CD4-positive, alpha-beta T cell treated with Interleukin-4 for 4 hours (primary cell): Measurements from ENCODE around the gene CPT1B.
"Not testable (repeated sequence)": the region's sequence is repeated elsewhere in the genome, so short reads cannot be mapped to it uniquely, and the experiment has no call there.

Source experiments
- DNase-seq: peaks from one replicate; pipeline ENCODE4 v3.0.0-alpha.2; 2020

CPT1B gene

GRCh38 chr22:50608996-50609395 is 30.8 kb upstream of the CPT1B start:
- no peak for DNase-seq

- DNase-seq = not testable (repeated sequence)
Observed at GRCh38 chr22:50608058-50608840, 30.0 kb upstream of the CPT1B start.

GRCh38 chr22:50607659-50608020 is 29.4 kb upstream of the CPT1B start:
- DNase-seq = no peak

- DNase-seq = no peak
Observed at GRCh38 chr22:50606946-50607658, 28.9 kb upstream of the CPT1B start.

DNA sequence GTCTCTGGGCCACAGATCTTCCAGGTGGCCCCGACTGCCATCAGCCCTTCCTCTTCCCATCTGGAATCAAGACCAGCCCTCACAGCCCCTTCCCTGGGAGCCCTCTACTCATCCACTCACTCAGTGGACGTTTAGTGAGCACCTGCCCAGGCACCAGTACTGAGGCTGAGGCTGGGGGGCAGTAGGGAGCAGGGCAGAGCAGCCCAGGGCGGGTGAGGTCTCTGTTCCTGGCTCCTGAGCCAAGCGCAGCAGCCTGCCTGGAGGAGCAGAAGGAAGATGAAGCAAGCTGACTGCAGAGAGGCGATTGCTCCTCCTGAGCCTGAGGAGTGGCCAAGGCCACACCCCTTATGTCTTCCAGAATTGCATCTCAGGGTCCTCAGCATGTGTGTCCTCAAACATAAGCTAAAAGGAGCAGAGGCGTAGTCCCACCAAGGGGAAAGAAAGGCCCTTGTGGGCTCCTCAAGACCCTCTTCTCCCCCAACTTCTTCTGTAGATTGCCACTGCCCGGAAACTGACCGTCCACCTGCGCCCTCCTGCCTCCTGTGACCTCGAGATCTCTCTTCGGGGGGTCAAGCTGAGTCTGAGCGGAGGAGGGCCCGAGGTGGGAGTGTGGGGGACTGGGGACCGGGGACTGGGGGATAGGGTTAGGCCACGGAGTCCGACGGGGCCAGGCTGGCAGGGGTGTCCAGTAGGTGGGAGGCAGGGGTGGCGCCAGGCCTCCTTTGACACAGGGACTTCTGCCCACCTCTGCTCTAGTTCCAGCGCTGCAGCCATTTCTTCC is 28.1 kb upstream of the CPT1B start:
- no peak for DNase-seq

- no peak for DNase-seq
Observed at GRCh38 chr22:50605613-50606074, 27.4 kb upstream of the CPT1B start.

- no peak for DNase-seq
Observed at GRCh38 chr22:50605002-50605612, 26.9 kb upstream of the CPT1B start.

DNA sequence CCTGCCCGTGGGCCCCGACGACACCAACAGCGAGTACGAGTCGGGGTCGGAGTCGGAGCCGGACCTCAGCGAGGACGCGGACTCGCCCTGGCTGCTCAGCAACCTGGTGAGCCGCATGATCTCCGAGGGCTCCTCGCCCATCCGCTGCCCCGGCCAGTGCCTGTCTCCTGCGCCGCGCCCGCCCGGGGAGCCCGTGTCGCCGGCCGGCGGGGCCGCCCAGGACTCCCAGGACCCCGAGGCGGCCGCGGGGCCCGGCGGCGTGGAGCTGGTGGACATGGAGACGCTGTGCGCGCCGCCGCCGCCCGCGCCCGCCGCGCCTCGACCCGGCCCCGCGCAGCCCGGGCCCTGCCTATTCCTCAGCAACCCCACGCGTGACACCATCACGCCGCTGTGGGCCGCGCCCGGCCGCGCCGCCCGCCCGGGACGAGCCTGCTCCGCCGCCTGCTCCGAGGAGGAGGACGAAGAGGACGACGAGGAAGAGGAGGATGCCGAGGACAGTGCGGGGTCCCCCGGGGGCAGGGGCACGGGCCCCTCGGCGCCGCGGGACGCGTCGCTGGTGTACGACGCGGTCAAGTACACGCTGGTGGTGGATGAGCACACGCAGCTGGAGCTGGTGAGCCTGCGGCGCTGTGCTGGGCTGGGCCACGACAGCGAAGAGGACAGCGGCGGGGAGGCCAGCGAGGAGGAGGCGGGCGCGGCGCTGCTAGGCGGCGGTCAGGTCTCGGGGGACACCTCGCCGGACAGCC is 26.2 kb upstream of the CPT1B start:
- no peak for DNase-seq

- no peak for DNase-seq
Observed at GRCh38 chr22:50603511-50604255, 25.5 kb upstream of the CPT1B start.

DNA sequence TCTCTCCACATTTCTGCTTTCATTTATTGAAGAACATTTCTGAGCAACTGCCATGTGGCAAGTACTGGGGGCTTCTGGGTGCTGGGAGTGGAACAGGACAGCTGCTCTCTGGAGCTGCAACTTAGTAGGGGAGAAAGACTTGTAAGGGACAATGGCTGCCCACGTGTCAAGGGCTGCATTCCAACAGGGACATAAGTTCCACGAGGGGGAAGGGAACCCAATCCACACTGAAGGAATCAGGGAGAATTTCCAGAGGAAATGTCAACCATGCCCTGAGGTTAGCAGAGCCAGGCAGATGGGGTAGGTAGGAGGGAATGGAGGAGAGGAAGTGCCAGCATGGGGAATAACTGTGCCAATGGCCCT is 24.1 kb upstream of the CPT1B start:
- no peak for DNase-seq

DNA sequence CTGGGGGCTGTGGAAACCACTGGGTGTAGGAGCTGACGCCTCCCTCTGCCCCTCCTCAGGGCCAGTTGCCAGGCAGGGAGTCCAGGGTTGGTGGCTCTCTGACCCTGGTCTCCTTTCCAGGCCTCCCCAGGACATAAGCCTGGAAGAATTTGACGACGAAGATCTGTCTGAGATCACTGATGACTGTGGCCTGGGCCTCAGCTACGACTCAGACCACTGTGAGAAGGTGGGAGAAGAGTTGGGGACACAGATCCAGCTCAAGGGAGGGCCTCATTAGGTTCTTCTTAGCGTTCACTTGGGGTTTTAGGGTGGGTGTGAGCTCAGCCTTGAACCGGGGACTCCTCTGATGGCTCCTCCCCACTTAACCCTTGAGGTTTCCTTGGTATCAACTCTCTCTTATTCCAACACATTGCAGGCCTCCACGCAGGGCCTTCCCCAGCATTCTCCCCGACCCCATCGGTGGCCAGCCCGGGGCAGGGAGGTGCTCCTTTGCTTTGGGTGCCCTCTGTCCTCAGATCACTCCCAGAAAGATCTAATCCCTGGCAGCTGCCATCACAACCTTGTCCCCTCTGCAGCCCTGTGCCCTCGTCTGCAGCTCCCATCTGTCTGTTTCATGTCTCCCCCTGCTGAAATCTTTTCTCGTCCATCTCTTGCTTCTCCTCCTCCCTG is 23.6 kb upstream of the CPT1B start:
- DNase-seq = no peak

GRCh38 chr22:50600967-50601668 is 22.9 kb upstream of the CPT1B start:
- DNase-seq = no peak

- no peak for DNase-seq
Observed at GRCh38 chr22:50600538-50600937, 22.3 kb upstream of the CPT1B start, which contains the start of gene MAPK8IP2. MAPK8IP2 (plus strand) TSS chr22:50600793; CDS start chr22:50600819, 26 bp downstream.

GRCh38 chr22:50599816-50600455 is 21.7 kb upstream of the CPT1B start:
- DNase-seq = peak; percentile 38

GRCh38 chr22:50597097-50597496 is 18.9 kb upstream of the CPT1B start:
- DNase-seq = no peak

DNA sequence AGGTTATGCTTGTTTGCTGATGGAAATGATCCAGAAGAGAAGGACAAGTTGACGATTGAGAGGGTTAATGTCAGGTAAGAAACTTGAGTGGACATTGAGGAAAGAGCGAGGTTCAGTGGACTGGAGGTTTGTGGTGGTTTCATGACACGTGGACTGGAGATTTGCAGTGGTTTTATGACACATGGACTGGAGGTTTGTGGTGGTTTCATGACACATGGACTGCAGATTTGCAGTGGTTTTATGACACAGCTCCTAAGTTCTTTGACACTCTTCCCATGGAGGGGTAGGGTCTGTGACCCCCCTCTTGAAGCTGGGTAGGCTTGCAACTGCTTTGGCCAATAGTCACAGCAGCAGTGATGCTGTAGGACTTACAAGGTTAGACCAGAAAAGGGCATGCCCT is 17.0 kb upstream of the CPT1B start:
- DNase-seq = no peak

- no peak for DNase-seq
Observed at GRCh38 chr22:50587407-50587806, 9.2 kb upstream of the CPT1B start.

DNA sequence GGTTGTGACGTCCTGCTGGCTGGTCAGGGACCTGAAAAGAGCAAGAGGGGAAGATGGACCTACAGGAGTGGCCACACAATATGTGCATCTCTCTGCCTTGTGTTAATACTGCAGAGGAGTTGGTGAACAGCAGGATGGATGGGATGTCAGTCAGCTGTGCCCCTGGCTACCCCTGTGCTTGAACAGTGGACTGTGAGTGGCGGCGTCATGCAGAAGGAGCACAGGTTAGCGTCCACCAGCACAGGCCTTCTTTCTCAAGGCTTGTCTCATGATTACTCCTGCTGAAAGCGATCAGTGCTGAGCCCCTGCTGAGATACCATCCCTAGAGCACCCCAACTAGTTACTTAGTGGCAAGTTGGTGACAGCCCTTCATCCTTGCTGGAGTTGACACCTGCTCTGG is 8.2 kb upstream of the CPT1B start:
- no peak for DNase-seq

DNA sequence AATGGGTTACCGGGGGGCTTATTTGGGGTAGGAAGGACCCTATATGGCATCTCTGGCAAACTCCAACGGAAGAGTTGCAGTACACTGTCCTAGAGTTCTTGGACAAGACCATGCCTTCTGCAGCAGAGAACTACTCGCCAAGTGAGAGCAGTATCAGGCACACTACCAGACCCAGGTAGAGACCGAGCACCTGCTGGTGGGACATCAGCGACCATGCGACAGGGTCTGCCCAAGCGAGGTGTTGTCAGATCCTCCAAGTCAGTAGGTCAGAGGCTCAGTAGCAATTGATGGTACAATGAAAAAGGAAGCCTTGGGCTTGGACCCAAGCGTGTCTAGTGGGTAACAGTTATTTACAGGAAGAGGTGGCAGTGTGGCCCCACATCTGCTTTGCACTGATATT is 7.6 kb upstream of the CPT1B start:
- DNase-seq = no peak

DNA sequence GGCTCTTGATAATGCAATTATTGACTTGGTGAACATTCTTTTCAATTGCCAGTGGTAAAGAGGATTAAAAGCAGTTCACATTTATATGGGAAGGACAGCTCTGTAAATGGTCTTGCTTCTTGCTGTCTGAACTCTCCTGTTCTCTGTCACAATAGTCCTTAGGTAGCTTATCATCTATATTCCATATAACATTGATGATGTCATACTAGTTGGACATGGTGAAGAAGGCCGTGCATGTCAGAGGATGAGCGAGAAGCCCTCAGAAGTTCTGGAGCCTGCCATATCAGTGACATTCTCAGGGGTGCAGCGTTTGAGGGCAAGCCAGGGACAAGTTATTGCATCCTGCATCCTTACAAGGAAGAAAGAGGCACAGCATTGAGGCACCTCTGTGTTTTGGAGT is 7.0 kb upstream of the CPT1B start:
- DNase-seq = no peak
